Measurements from ENCODE around the gene PLSCR1. TPM values are rescaled to one million over a fixed set of nuclear protein-coding genes. Genes with fewer than 3 reads are reported as not detected.

The PLSCR1 gene
- polyA plus RNA-seq (ENCODE audit: insufficient read length in 4 of 4), result 10 to 100 TPM; 79.8 to 87.7 (median 85.3) TPM

GRCh38 chr3:146544002-146544928, at the start of gene PLSCR1:
TSS of gene PLSCR1 (minus strand) at chr3:146544607. CDS start at chr3:146536552, 8,055 bp downstream.
- DNase-seq (ENCODE audit: low read depth in 4 of 4, low spot score in 3 of 4), result peak; percentile 77 to 88 (median 80)

GRCh38 chr3:146593776-146594175, 49.4 kb upstream of the PLSCR1 start:
- no peak for DNase-seq (ENCODE audit: low read depth in 4 of 4, low spot score in 3 of 4)

GRCh38 chr3:146590521-146590920, 46.1 kb upstream of the PLSCR1 start:
- DNase-seq (ENCODE audit: low read depth in 4 of 4, low spot score in 3 of 4), result no peak

- DNase-seq (ENCODE audit: low read depth in 4 of 4, low spot score in 3 of 4), result peak; percentile 6 to 20 (median 9)
Measured at GRCh38 chr3:146589899-146590508, 45.6 kb upstream of the PLSCR1 start.

GRCh38 chr3:146585156-146585555, 40.7 kb upstream of the PLSCR1 start:
- DNase-seq (ENCODE audit: low read depth in 4 of 4, low spot score in 3 of 4), result no peak

- DNase-seq (ENCODE audit: low read depth in 4 of 4, low spot score in 3 of 4), result no peak
Measured at GRCh38 chr3:146581951-146582467, 37.6 kb upstream of the PLSCR1 start.

GRCh38 chr3:146581080-146581601, 36.7 kb upstream of the PLSCR1 start:
- no peak for DNase-seq (ENCODE audit: low read depth in 4 of 4, low spot score in 3 of 4)

GRCh38 chr3:146577662-146578061, 33.3 kb upstream of the PLSCR1 start:
- peak; percentile 10 to 33 (median 16) for DNase-seq (ENCODE audit: low read depth in 4 of 4, low spot score in 3 of 4)

GRCh38 chr3:146575636-146576035, 31.2 kb upstream of the PLSCR1 start:
- no peak for DNase-seq (ENCODE audit: low read depth in 4 of 4, low spot score in 3 of 4)

GRCh38 chr3:146574173-146574572, 29.8 kb upstream of the PLSCR1 start:
- no peak for DNase-seq (ENCODE audit: low read depth in 4 of 4, low spot score in 3 of 4)

GRCh38 chr3:146569314-146569713, 24.9 kb upstream of the PLSCR1 start:
- DNase-seq (ENCODE audit: low read depth in 4 of 4, low spot score in 3 of 4), result no peak

- no peak for DNase-seq (ENCODE audit: low read depth in 4 of 4, low spot score in 3 of 4)
Measured at GRCh38 chr3:146566138-146566537, 21.7 kb upstream of the PLSCR1 start.

- DNase-seq (ENCODE audit: low read depth in 4 of 4, low spot score in 3 of 4), result no peak
Measured at GRCh38 chr3:146561879-146562278, 17.5 kb upstream of the PLSCR1 start.

GRCh38 chr3:146561463-146561862, 17.1 kb upstream of the PLSCR1 start:
- DNase-seq (ENCODE audit: low read depth in 4 of 4, low spot score in 3 of 4), result no peak

- no peak for DNase-seq (ENCODE audit: low read depth in 4 of 4, low spot score in 3 of 4)
Measured at GRCh38 chr3:146560678-146561077, 16.3 kb upstream of the PLSCR1 start.

GRCh38 chr3:146559388-146559787, 15.0 kb upstream of the PLSCR1 start:
- no peak for DNase-seq (ENCODE audit: low read depth in 4 of 4, low spot score in 3 of 4)

- no peak for DNase-seq (ENCODE audit: low read depth in 4 of 4, low spot score in 3 of 4)
Measured at GRCh38 chr3:146558781-146559180, 14.4 kb upstream of the PLSCR1 start.

GRCh38 chr3:146557745-146558144, 13.3 kb upstream of the PLSCR1 start:
- DNase-seq (ENCODE audit: low read depth in 4 of 4, low spot score in 3 of 4), result no peak

- DNase-seq (ENCODE audit: low read depth in 4 of 4, low spot score in 3 of 4), result no peak
Measured at GRCh38 chr3:146555311-146555710, 10.9 kb upstream of the PLSCR1 start.

GRCh38 chr3:146554151-146554760, 9.8 kb upstream of the PLSCR1 start:
- DNase-seq (ENCODE audit: low read depth in 4 of 4, low spot score in 3 of 4), result no peak
